Activated naive CD4-positive, alpha-beta T cell treated with Interleukin-2 at 50 U/mL for 16 hours (primary cell): ENCODE results near the gene ARHGAP10.
A peak's percentile ranks its signal among the peaks of the same experiment; 100 is the strongest.

ENCODE experiments used
- DNase-seq: peaks from one replicate; pipeline ENCODE4 v3.0.0-alpha.2; 2020

Gene ARHGAP10

GRCh38 chr4:148052448-148052847 is 320.6 kb downstream of the ARHGAP10 start:
- DNase-seq: no peak

DNA sequence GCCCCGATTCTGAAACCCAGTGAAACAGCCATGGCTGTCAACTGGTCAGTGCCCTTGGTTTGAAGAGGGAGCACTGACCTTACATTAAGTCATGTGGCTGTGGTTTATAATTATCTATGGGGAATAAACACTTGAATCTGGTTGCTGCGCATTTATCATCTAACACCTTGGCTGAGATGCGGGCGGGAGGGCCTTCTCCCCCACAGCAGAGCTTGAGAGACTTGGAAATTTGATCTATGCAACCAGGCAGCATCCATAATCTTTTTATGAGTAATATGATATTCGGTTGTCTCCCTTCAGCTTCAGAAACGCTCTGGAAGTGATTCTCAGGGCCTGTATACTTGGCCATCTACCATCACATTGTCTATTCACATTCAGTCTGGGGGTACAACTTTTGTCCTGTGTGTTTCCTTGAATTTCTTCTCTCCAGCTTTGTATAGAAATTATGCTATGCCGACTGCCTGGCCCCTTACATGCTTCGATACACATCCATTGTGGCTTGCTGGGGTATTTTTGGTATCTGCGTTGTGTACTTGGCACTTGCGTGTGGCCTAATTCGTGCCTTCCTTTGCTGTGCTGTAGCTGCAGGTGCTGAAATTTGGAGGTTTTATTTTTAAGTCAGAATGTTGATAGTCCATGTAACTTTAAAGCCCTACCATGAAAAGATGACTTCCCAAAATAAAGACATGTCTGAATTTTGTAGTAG is 321.6 kb downstream of the ARHGAP10 start:
- DNase-seq: no peak

DNA sequence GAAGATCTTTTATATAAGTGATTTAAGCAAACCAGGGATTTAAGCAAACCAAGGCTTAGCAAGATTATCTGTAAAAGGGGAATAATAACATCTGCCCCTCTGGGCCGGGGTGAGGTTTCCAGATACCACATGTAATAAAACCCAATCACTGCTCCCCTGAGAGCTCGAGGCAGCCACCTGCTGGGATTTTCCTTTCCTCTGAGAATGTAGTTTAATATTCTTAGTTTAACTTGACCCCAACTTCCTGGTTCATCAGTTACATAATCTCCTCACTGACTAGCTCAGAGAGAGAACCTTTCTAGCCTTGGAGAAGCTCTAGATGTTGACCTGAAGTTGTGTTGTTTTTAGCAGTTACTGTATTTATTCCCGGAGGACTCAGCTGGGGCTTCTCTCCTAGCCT is 322.4 kb downstream of the ARHGAP10 start:
- DNase-seq: no peak

DNA sequence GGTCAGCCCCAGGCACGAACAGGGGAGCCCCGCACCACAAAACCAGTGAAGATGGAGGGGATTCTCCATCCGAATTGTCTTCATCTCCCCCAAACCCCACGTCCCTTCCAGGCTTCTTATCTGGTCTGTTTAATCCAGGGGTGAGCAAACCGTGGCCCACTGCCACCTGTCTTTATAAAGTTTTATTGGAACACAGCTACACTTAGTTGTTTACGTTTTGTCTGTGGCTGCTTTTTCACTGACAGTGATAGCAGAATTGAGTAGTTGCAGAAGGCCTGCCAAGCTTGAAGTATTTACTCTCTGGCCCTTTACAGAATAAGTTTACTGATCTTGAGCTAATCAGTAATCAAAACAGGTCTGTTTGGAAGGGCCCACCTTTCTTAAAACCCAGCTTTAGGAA is 324.0 kb downstream of the ARHGAP10 start:
- no peak for DNase-seq

GRCh38 chr4:148056879-148057278 is 325.0 kb downstream of the ARHGAP10 start:
- peak; percentile 74 for DNase-seq

DNA sequence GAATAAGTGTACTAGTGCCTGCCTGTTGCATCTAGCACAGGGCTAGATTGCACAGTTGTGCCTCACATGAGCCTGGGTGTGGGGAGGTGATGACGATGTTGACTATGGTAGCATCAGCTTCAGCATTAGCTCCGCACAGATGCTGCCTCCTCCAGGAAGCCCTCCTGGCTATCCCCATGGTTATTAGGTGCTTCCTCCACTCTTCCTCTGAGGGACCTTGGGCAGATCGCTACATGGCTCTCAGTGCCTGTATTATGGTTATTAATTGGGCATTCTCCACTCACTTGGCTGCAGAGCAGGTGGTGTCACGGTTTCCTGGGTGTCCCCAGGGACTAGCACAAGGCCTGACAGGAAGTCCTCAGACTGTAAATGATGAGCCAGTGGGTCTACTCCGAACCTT is 325.6 kb downstream of the ARHGAP10 start:
- no peak for DNase-seq

DNA sequence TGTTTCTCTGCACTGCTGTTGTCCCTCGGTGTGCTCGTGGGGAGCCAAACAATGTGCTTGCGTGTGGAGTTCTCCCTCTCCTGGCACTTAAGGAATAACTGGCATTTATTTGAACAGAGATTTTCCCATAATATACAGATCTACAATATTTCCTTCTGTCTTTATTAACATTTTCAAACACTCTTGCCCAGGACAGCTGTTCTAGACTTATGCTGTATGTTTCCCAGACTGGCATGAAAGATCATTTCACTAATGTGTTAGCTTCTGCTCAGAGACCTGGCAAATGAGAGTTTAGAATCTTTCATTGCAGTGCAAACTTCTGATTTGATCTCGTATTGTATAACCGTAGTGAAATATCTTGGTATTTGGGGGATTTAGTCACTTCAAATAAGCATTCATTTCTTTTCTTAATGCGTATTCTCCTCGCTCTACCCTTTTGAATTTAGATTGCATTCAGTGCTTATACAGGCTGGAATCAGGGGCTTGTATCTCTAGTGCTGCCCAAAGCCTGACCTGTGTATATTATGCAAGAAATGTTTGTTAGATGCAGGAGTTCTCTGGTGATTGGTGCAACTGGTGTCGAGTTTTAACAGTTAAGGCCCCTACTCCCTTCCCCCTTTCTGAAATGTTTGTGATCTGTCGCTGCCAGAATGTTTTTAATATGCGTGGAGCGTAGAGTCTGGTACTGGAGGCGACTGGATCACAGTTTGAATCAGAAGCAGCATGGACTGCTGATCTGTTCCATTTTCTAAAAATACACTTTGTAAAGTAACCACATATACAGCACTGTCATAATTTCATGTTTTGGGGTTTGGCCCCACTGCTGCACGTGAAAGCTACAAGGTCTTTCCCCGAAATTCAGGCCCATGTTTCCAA is 326.3 kb downstream of the ARHGAP10 start:
- no peak for DNase-seq

- no peak for DNase-seq
These were observed 327.8 kb downstream of the ARHGAP10 start for GRCh38 chr4:148059617-148060180.

DNA sequence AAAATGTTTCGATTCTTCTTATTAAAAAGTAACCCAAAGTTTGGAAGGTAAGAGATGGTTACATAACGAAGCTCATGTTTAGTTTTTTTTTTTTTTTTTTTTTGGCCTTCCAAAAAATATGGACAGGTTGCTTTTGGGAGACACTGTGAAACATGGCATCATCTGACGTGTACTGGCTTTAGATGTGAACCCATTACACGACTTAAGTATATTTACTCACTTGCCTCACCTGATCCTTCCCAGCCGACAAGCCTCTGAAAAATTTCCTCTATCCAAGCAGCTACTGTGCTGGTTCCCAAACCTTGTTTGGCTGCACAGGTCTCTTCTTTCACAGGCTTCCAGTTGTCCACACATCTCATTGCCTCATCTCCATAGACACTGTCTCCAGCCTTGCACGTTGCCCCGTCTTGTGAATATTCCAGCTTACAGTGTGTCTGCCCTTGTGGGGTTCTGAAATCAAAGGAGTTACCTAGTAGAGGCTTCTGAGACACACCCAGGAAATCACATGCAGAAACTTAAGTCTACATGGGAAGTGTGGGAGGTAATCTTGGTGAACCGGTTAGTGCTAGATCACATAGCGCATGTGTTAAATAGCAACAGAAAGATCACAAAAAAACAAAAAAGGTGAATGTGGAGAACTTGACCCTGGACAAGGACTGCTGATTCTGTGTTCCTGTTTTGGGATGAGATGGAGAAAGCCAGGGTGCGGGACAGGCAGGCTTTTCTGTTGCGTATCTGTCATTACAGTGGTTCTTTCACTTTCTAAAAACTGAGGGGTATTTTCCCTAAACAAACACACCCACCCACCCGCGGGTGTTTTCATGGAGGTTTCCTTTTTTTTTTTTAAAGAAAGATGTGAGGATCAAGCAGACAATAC is 328.6 kb downstream of the ARHGAP10 start:
- peak; percentile 29 for DNase-seq

- no peak for DNase-seq
These were observed 329.2 kb downstream of the ARHGAP10 start for GRCh38 chr4:148061141-148061481.

- DNase-seq: no peak
These were observed 329.9 kb downstream of the ARHGAP10 start for GRCh38 chr4:148061795-148062194.

GRCh38 chr4:148062301-148062950 is 330.5 kb downstream of the ARHGAP10 start:
- DNase-seq: no peak

DNA sequence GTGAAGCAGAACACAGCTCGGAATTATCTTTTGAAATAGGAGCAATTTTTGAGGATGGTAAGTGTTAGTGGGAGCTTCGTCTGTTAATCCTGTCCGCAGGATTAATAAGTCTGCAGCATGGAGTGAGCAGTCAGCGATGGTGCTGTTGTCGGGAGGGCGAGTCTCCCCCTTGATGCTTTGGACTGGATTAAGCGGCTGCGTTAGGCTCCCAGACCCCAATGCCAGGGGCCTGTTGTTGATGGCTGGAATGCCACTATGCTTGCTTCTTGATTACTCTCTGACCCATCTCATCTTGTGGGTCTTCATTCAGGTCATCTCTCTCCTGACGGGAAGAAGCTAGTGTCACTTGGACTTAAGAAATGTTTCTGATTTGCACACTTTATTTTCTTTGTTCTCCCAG is 332.6 kb downstream of the ARHGAP10 start:
- DNase-seq: no peak

GRCh38 chr4:148065075-148065474 is 333.2 kb downstream of the ARHGAP10 start:
- DNase-seq: no peak

GRCh38 chr4:148067301-148067916 is 335.5 kb downstream of the ARHGAP10 start:
- no peak for DNase-seq

GRCh38 chr4:148068065-148068911 is 336.4 kb downstream of the ARHGAP10 start:
- DNase-seq: no peak

- DNase-seq: no peak
These were observed 337.4 kb downstream of the ARHGAP10 start for GRCh38 chr4:148069086-148069894.

- no peak for DNase-seq
These were observed 337.9 kb downstream of the ARHGAP10 start for GRCh38 chr4:148069895-148070178.

GRCh38 chr4:148071009-148071408 is 339.1 kb downstream of the ARHGAP10 start:
- no peak for DNase-seq

- no peak for DNase-seq
These were observed 340.9 kb downstream of the ARHGAP10 start for GRCh38 chr4:148072789-148073188.
